GM19397 (cell line): Measurements from ENCODE around the gene RDX.
"Not testable (repeated sequence)": the region's sequence is repeated elsewhere in the genome, so short reads cannot be mapped to it uniquely, and the experiment has no call there.

Source experiments
- ATAC-seq: cut with Tn5 transposase; IDR thresholded peaks from one replicate; pipeline ENCODE4 v1.9.1; 2021; ENCODE audit warnings: mild to moderate bottlenecking, moderate library complexity; ENCODE audit not compliant: unreplicated experiment

The RDX gene

DNA sequence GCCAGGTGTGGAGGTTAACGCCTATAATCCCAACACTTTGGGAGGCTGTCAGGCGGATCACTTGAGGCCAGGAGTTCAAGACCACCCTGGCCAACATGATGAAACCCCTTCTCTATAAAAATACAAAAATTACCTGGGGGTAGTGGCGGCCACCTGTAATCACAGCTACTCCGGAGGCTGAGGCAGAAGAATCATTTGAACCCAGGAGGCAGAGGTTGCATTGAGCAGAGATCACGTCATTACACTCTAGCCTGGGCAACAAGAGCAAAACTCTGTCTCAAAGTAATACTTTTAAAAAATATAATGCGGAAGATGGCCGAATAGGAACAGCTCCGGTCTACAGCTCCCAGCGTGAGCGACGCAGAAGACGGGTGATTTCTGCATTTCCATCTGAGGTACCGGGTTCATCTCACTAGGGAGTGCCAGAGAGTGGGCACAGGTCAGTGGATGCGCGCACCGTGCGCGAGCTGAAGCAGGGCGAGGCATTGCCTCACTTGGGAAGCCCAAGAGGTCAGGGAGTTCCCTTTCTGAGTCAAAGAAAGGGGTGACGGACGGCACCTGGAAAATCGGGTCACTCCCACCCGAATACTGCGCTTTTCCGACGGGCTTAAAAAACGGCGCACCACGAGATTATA, 87.6 kb downstream of the RDX start:
- ATAC-seq, result not testable (repeated sequence)

DNA sequence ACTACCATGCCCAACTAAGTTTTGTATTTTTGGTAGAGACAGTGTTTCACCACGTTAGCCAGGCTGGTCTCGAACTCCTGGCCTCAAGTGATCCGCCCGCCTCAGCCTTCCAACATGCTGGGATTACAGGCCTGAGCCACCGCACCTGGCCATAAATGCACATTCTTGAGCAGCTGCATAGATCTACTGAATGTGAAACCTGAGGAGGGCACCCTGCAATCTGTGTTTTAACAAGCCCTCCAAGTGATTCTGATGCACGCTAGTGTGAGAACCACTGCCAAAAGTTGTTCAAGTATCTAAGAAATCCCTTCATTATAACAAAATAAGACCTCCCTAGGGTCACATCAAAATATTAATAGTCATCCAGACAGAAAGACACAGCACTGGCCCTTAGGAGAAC, 89.3 kb downstream of the RDX start:
- no peak for ATAC-seq

DNA sequence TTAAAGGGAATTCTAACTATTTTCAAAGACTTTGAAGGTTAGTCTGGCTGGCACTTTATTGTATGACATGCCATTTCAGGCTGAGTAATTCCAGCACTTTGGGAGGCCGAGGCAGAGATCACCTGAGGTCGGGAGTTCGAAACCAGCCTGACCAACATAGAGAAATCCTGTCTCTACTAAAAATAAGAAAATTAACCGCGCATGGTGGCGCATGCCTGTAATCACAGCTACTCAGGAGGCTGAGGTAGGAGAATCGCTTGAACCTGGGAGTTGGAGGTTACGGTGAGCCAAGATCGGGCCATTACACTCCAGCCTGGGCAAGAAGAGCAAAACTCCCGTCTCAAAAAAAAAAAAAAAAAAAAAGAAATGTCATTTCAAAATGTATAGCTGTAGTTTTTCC, 95.6 kb downstream of the RDX start:
- no peak for ATAC-seq

DNA sequence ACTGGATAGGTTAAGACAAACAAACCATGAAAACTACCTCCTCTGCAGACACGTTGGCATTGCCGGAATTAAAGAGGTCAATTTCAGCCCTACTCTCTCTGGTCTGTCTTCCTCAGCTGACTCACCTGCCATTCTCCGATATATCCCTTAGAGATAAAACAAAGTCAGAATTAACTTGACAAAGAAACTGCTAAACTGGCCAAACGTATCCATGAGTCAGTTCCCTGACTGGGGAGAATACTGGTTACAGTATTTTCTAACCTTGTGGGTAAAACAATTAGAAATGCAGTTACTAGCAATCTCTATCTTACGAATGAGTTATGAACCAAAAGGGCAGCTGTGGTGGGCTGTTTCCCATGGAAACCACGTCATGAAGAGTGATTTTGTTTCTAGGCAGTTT, 96.2 kb downstream of the RDX start:
- ATAC-seq, result no peak

DNA sequence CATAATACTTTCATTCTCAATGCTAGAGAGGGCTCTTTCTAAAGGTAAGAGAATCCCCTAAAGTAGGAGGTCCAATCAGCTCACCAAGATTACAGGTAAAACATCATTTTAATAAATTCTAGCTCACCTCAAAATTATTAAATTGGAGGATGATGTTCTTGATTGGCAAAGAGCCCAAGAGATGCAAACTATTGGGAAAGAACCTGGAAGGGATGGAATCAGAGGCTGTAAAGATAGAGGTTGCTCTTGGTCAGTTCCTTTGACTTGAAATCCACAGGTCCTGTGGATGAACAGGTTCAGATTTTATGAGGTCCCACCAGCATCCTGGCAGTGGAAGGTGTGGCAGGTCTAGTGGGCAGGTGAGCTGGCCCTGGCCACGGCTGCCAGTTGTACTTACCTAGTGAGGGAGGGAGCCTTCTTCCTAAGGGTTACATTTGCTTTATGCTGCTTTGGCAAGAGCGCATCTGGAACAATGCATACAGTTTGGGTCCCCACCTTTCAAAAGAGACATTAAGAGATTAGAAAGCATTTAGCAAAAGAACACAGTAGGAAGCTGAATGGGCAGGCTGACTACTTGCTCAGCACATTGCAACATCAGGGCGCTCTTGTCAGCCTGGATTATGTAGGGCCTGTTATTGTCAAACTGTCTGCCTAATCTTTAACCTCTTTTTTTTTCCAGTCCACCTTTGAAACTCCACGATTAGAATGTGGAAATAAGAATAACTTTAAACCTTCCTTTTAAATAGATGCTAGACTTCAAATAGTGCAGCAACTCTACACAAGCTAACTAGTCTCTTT, 97.0 kb downstream of the RDX start:
- no peak for ATAC-seq

DNA sequence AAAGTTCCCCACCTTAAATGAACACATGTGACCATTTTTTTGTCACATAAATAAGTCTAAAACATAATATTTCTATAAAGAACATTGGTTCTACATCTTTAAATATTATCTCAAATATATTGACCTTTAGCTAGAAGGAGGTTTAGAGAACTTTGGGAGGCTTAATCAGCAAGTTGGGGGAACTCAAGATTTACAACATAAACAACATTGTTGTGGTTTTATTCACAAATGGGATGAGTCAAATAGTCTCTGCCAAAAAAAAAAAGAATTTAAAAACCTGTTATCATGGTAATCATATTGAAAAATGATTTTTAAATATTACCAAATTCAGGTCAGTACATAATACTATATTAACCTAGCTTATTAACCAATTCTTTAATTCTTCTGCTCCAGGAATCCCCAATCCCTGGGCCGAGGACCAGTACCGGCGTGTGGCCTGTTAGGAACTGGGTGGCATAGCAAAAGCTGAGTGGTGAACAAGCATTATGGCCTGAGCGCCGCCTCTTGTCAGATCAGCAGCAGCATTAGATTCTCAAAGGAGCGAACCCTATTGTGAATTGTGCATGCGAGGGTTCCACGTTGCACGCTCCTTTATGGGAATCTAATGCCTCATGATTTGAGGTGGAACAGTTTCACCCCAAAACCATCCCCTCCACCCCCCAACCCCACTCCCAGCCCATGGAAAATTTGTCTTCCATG, 98.2 kb downstream of the RDX start:
- no peak for ATAC-seq

DNA sequence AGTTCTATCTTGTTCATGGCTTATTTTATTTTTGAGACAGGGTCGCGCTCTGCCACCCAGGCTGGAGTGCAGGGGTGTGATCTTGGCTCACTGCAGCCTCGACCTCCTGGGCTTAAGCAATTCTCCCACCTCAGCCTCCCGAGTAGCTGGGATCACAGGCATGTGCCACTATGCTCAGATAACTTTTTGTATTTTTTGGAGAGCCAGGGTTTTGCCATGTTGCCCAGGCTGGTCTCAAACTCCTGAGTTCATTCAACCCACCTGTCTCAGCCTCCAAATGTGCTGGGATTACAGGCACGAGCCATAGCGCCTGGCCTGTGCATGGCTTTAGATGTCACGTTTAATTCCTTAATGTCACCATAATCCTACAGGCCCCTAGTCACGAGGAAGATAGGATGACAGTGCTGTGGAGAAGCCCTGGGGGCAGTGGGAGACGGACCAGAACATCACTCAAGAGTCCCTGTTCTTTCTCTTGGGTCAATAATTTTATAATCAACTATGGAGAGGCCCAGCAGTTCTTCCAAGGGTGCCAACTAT, 99.5 kb downstream of the RDX start:
- no peak for ATAC-seq

DNA sequence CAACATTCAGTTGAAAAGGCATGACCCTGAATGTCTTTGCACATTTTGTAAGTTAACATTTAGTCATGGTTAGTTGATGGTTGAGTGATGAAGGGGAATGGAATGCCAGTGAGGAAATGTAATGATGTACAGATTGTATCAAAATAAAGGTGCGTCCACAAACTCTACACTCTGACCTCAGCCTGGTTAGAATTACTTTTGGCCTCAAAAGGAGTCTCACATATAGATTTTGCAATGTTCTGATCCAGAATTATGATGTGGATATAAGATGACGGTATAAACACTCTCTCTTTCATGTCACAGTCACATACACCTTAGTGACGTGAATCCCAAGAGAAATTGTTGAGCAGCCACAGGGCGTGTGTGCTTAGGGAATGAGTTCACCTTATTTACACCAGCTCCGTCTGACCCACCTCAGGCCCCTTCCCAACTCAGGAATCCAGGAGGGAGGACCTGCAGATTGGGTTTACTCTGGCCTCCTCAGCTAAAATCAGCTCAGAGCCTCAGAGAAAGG, 100.1 kb downstream of the RDX start:
- no peak for ATAC-seq

DNA sequence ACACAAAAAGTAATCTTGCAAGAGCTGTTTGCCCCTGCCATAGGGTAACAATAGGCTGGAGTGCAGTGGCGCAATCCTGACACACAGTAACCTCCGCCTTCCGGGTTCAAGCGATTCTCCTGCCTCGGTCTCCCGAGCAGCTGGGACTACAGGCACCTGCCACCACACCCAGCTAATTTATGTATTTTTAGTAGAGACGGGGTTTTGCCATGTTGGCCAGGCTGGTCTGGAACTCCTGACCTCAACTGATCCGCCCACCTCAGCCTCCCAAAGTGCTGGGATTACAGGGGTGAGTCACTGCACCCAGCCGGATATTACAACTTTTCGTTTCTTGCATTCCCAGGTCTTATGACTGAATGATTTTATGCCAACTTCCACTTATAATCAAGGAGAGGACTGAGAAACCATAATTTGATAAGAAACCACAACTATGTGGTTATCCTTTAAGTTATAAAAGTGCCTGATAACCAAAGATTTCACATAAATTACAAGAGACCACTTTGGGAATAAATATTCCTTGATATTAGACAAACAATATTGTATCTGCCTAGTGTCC, 102.1 kb downstream of the RDX start:
- not testable (repeated sequence) for ATAC-seq

DNA sequence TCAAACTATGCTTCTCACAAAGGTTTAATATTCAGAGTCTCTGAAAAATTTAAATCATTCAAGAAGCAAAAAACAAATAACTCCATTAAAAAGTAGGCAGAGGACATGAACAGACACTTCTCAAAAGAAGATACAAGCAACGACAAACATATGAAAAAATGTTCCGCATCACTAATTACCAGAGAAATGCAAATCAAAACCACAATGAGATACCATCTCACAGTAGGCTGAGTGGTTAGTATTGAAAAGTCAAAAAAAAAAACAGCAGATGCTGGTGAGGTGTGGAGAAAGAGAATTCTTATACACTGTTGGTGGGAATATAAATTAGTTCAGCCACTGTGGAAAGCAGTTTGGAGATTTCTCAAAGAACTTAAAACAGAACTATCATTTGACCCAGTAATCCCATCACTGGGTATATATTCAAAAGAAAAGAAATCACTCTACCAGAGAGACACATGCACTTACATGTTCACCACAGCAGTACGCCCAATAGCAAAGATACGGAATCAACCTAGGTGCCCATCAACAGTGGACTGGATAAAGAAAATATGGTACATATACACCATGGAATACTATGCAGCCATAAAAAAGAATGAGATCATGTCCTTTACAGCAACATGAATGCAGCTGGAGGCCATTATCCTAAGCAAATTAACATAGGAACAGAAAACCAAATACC, 103.7 kb downstream of the RDX start:
- not testable (repeated sequence) for ATAC-seq

DNA sequence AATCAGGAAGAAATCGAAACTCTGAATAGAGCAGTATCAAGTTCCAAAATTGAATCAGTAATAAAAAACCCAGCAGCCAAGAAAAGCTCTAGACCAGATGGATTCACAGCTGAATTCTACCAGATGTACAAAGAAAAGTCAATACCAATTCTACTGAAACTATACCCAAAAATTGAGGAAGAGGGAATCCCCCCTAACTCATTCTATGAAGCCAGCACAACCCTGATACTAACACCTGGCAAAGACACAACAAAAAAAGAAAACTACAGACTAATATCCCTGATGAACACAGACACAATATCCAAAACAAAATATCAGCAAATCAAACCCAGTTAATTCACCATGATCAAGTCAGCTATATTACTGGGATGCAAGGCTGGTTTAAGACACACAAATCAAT, 105.5 kb downstream of the RDX start:
- ATAC-seq, result no peak

DNA sequence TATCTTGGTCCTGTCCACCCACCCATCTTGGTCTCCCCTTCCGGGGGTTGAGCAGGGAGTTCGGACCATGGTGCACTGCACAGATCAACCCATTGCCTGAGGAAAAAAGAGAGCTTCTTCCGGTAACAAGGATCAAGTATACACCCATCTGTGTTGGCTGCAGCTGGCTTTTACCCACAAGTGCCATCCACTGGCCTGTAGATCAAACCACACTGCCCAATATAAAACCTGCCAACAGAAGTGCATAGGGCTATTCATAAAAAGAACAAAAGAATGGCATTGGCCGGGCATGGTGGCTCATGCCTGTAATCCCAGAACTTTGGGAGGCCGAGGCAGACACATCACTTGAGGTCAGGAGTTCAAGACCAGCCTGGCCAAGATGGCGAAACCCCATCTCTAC, 108.7 kb downstream of the RDX start:
- no peak for ATAC-seq

DNA sequence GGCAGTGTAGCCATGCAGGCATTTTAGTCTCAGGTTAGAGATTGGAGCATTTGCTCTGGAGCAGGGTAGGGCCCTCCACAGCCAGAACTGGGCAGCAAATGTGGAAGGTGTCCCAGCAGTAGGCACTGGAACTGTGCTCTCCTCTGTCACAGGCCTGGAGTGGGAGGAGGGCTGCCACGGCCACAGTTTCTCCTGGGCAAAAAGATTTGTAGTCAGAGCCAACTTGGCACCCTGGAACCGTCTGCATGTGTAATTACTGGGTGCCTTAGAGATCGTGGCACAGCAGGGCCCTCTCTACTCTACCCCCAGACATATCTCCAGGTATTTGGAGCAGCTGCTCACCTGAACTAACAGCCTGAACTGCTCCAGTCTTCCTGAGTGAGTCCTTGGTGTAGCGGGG, 109.5 kb downstream of the RDX start:
- ATAC-seq, result no peak

DNA sequence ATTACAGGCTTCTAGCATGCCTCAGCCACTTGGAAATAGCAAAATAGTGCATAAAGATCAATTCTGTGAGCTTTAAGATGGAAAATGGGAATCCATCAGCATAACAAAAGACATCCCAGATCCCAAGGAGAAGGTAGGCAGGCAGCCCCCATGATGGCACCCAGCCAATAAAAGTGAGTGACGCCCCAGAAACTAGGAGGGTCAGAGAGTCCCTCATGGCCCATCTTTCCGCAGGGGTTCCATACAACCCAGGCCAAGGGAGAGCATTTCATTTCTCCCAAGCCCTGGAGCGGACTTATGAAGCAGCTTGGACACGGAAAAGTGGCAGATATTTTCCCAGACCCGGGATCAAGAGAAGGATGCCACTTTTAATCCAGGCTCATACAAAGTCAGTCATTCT, 110.0 kb downstream of the RDX start:
- no peak for ATAC-seq

DNA sequence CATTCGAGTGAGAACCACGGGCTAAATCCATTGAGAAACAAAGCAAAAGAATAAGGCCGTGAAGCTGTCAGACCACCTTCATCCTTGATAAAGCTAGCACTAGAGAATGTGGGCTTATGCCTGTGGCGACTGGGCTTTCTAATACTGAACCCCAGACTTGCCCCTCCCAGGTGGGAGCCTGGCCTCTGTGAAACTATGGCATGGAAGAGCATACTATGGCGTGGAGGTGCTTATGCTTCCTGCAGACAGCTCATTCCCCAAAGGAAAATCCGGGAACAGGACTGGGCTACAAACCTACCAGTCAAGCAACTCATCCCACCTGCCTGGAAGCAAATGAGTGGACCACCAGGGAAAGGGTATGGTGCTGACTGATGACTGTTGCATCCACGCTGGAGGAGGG, 110.8 kb downstream of the RDX start:
- no peak for ATAC-seq

DNA sequence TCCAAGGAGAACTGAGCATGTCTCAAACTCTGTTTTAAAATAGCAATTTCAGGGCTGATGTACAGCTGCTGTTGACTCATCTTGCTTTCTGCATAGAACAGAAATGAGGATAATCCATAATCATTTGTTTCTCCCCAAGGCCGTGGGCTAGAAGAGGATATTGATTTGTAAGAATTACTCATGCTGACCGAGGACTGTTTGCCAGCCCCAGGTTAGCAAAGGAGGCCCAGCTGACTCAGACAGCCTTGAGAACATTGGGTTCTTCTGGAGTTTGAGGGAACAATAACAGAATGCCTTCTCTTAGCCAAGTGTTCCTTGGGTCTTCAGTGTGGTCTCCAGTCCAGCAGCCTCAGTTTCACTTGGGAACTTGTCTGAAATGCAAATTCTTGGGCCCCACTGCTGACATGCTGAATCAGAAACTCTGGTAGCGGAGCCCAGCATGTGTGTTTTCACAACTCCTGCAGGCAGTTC, 111.3 kb downstream of the RDX start:
- no peak for ATAC-seq

DNA sequence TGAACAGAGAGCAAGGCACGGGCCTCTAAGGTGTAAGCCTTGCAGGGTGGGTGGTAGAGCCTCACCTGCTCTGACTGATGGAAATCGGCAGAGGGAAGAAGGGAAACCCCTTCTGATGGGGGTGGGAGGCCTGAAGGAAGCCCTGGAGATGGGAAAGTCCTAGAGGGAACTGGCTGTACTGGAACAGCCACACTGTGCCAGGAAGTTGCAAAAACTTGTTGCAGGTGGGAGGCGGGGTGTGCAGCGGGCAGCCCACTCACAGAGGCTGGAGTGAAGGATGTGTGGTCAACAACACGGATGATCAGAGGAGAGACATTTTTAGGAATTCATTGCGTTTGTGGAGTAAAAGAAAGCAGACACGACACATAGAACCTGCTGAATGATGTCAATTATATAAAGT, 112.0 kb downstream of the RDX start:
- no peak for ATAC-seq

DNA sequence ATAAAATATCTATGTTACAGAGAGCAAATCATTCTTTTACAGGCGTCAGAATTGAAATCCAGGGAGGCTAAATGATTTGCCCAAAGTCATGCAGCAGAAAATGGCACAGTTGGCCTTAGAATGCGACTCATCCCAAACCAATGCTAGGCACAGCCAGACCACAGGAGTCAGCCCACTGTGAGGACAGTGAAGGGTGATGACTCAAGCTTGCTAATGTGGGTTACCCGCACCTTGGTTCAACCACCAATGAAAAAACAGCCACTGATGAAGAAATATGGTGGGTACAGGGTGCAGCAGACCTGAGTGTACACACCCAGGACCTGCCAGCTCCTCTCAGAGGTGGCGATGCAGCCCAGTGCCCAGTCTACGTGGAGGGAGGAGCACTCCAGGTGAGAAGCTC, 113.5 kb downstream of the RDX start:
- no peak for ATAC-seq

DNA sequence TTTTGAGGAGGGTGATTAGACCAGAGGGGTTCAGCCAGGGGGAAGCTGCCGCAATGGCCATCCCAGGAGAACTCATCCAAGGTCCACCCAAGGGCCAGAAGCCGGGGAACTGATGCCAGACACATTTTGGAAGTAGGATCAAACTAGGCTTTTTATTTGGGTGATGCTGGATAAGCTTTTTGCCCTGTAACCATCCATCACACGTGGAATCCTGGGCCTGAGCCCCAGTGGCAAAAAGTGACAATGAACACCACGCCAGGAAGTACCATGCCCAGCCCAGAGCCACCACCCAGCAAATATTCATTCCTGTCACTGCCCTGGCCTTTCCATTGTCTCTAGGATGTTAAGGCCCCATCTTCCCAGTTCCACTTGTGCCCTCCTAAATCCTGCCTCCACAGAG, 117.3 kb downstream of the RDX start:
- no peak for ATAC-seq

DNA sequence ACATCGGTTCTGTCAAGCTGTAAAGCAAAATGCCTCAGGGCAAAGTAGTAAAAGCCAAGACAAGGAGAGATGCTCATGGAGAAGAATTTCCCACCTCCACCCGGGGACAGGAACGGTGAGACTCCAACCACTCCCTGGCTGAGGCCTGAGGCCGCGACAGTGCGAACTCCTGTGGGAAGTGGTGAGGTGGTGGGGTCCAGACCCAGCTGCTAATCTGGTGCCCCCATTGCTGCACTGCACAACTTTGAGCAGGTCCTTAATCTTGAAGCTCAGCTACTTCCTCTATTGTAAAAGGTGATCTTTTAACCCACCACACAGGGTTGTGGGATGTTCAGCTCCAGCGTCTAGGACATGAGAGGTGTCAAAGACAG, 119.3 kb downstream of the RDX start:
- no peak for ATAC-seq
